Activated CD8-positive, alpha-beta memory T cell treated with anti-CD3 and anti-CD28 coated beads for 36 hours (primary cell): ENCODE results near the gene CWC25. TPM values are rescaled to one million over a fixed set of nuclear protein-coding genes. Genes with fewer than 3 reads are reported as not detected.

Source experiments
- CTCF ChIA-PET: fragments of 350-600 bp; sonication (Branson Sonifier 250); formaldehyde crosslinking; loops from one replicate; lab custom pipeline; 2021; ENCODE audit warnings: antibody characterized with exemption; lab: Charles Lee
- POLR2A ChIA-PET: fragments of 350-600 bp; sonication (Branson Sonifier 250); formaldehyde crosslinking; loops from one replicate; lab custom pipeline; 2021; ENCODE audit warnings: antibody characterized with exemption; lab: Charles Lee
- total RNA-seq, 2 experiments: library from RNA; stranded (reverse); gene quantifications; one replicate each; pipeline ENCODE4 v1.2.3, GENCODE V29; 2021

The CWC25 gene
- total RNA-seq, 2 experiments from 2014 or later = 22.8 to 24.5 TPM

GRCh38 chr17:38753071-38753506, 72.0 kb downstream of the CWC25 start:
- POLR2A ChIA-PET = interaction anchor here (1.0 to 1.1 kb wide), 2 partner anchors 22 to 27 kb away, joined by 3 read pairs; no protein-coding TSS in a partner anchor
- CTCF ChIA-PET = interaction anchor here (0.6 to 3.4 kb wide), 2 partner anchors 18 to 92 kb away, joined by 3 to 18 read pairs; no protein-coding TSS in a partner anchor

GRCh38 chr17:38752308-38753070, 72.6 kb downstream of the CWC25 start, which contains the start of gene PSMB3:
Gene PSMB3, plus strand, starts transcription at chr17:38752741. Its CDS starts 86 bp downstream, at chr17:38752827.
- ChIA-PET POLR2A (interaction anchor here (0.5 to 1.2 kb wide), 8 partner anchors 21 to 447 kb away, joined by 3 to 8 read pairs (median 3); partner anchors contain the start of genes LASP1, RPL19 and RPL23), CTCF (interaction anchor here (0.8 to 3.4 kb wide), 4 partner anchors 18 to 107 kb away, joined by 3 to 18 read pairs (median 4); no protein-coding TSS in a partner anchor)

- ChIA-PET POLR2A (interaction anchor here (0.5 to 1.2 kb wide), 8 partner anchors 45 to 448 kb away, joined by 3 to 12 read pairs (median 4); partner anchors contain the start of genes LASP1, RPL19 and RPL23), CTCF (interaction anchor here (0.7 to 3.4 kb wide), 6 partner anchors 17 to 131 kb away, joined by 3 to 18 read pairs (median 4); no protein-coding TSS in a partner anchor)
Observed at GRCh38 chr17:38751808-38752307, 73.3 kb downstream of the CWC25 start.

DNA sequence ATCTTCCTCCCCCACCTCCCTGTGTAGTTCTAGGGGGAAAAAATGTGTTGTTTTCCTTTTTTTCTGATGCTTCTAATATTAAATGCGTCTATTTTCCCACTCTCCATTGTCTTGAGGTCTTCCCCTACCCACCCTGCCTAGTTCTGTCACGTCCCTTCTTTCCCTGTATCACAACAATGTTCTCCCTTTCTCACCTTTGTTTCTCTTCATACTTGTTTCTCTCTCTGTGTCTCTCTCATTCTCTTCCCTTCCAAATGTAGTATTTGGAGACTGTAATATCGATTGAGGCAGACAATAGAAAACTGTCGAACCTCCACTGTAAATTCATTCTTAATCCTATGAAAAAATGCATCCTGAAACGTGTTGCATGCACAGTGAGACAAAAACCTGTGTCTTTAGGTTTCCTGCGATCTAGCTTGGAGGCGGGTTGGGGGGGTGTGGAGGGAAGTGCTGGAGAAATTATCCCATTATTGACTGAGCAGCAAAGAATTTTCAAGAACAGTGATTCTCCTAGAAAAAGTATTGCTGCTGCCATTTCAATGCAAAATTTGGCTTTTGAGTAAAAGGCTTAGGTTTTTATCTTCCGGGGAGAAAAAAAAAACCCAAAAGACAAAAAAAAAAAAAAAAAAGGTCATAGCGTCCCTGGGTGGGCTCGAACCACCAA, 73.8 kb downstream of the CWC25 start:
- ChIA-PET POLR2A (interaction anchor here (0.5 to 1.2 kb wide), 4 partner anchors 103 to 449 kb away, joined by 4 to 12 read pairs (median 6); partner anchors contain the start of genes RPL19 and RPL23), CTCF (interaction anchor here (0.7 to 3.4 kb wide), 5 partner anchors 17 to 132 kb away, joined by 3 to 18 read pairs (median 4); no protein-coding TSS in a partner anchor)

Other genes with a start within 250 kb of the CWC25 start
- gene SRCIN1, start 219.4 kb downstream of the CWC25 start, total RNA-seq = under 1 TPM; 0.06 to 0.15 TPM
- gene EPOP, start 150.4 kb downstream of the CWC25 start, total RNA-seq = 10 to 100 TPM; 56.1 to 56.7 TPM
- 100 to 1,000 TPM; 182 to 185 TPM for gene MLLT6, start 120.0 kb downstream of the CWC25 start, total RNA-seq
- gene CISD3, start 95.0 kb downstream of the CWC25 start, total RNA-seq = 10 to 100 TPM; 67.4 to 69.0 TPM
- gene PCGF2, start 77.0 kb downstream of the CWC25 start, total RNA-seq = 1 to 10 TPM; 1.2 to 1.4 TPM
- gene PSMB3, start 72.6 kb downstream of the CWC25 start, total RNA-seq = 100 to 1,000 TPM; 299 to 330 TPM
- gene PIP4K2B, start 25.8 kb downstream of the CWC25 start, total RNA-seq = 10 to 100 TPM; 37.3 to 47.1 TPM
- 1,000 to 10,000 TPM; 1,971 to 2,017 TPM for gene RPL23, start 28.4 kb upstream of the CWC25 start, total RNA-seq
- gene LASP1, start 44.7 kb upstream of the CWC25 start, total RNA-seq = 100 to 1,000 TPM; 130 to 132 TPM
- not detected for gene FBXO47, start 142.1 kb upstream of the CWC25 start, total RNA-seq